LNCaP clone FGC (cell line): ENCODE data around the gene NMUR2.

Experiments used
- DNase-seq: peaks from one replicate; pipeline ENCODE4 v3.0.0-alpha.2; 2011; ENCODE audit warnings: low read depth
- H3K4me3 ChIP-seq: 2 replicates; pipeline ENCODE4 v1.5.1; 2011; ENCODE audit warnings: mild to moderate bottlenecking, low read depth, low read length, control low read depth
- TF ChIP-seq, protein P1 (sequence below): IDR thresholded peaks from 2 replicates; pipeline ENCODE4 v1.5.1; 2012; ENCODE audit warnings: mild to moderate bottlenecking; ENCODE audit not compliant: control insufficient read depth, insufficient read depth; ENCODE audit errors: extremely low read depth

NMUR2 gene

DNA sequence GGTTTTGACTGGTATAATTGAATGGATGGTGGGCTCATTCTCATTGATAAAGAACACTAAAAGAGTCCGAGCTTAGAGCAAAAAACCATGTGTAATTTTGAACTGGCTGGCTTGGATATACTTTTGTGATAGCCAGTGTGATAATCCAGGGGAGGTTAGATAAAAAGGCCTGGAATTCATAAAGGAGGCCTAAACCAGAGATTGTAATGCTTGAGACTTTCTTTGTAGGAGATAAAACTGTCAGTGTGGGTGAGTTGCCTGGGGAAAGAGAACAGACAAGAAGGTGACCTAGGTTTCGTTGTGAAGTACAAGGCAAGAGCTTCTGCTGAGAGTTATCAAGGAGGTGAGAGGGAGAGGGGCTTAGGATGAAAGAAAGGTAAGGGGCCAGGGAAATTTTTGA is 17.0 kb upstream of the NMUR2 start:
- TF ChIP-seq, protein P1, sequence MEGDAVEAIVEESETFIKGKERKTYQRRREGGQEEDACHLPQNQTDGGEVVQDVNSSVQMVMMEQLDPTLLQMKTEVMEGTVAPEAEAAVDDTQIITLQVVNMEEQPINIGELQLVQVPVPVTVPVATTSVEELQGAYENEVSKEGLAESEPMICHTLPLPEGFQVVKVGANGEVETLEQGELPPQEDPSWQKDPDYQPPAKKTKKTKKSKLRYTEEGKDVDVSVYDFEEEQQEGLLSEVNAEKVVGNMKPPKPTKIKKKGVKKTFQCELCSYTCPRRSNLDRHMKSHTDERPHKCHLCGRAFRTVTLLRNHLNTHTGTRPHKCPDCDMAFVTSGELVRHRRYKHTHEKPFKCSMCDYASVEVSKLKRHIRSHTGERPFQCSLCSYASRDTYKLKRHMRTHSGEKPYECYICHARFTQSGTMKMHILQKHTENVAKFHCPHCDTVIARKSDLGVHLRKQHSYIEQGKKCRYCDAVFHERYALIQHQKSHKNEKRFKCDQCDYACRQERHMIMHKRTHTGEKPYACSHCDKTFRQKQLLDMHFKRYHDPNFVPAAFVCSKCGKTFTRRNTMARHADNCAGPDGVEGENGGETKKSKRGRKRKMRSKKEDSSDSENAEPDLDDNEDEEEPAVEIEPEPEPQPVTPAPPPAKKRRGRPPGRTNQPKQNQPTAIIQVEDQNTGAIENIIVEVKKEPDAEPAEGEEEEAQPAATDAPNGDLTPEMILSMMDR = no peak
- no peak for DNase-seq
- no peak overlapping the region for H3K4me3 ChIP-seq

DNA sequence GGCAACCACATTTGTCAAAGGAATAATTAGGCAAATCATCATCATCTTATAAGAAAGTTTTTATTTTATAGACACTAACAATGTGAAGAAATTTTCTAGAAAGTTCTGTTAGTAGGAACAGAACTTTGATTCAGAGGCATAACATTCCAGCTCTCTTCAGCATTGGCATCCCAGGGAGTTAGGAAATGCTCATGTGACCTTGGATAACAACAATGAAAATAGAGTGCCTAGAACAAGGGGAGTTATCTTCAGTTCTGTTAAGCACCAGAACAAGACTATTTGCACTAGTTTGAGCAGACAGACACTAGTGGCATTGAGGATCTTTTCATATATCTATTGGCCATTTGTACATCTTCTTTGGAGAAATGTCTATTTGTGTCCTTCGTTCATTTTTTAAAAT is 7.0 kb upstream of the NMUR2 start:
- DNase-seq = no peak
- no peak overlapping the region for H3K4me3 ChIP-seq
- TF ChIP-seq, protein P1 = no peak

DNA sequence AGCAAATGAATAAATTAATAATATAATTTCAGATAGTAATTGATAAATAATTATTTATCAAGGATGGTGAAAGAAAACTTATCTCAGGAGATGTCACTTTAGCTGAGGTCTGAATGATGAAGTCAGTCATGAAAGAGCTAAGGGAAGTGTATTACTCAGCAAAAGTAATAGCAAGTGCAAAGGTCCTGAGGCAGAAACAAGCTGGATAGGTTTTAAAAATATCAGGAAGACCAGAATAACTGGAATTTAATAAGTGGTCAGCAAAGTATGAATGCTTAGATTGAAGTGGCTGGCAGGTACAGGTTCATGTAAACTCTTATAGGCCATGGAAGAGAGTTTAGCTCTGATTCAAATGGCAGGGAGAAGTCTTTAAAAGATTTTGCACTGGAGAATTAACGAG is 1.0 kb upstream of the NMUR2 start:
- TF ChIP-seq, protein P1 = no peak
- H3K4me3 ChIP-seq = no peak overlapping the region
- no peak for DNase-seq

DNA sequence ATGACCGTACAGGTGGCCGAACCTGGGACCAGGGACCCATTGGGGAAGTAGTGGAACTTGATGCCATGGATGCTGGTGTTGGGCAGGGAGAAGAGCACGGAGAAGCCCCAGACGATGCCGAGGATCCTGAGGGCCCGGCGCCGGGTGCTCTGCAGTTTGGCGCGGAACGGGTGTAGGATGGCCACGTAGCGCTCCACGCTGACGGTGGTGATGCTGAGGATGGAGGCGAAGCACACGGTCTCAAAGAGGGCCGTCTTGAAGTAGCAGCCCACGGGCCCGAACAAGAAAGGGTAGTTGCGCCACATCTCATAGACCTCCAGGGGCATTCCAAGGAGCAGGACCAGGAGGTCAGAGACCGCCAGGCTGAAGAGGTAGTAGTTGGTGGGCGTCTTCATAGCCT is 585 bp downstream of the NMUR2 start:
- no peak overlapping the region for H3K4me3 ChIP-seq
- no peak for DNase-seq
- TF ChIP-seq, protein P1 = no peak

DNA sequence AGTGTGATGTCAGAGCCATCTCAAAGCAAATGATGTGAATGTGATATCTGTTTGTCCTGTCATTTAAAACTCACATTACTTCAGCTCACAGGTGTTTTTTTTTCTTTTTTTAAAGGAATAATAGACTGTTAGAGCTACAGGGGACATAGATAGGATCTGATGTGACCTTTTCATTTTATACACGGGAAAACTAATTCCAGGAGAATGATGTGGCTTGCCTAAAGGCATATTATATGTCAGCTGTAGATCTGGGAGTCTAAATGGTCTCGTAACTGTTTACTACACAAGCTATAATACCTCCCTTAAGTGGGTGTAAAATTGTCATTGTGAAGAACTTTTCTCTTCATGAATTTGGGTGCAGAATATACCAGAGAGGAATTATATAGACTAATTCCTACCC is 2.0 kb downstream of the NMUR2 start:
- no peak overlapping the region for H3K4me3 ChIP-seq
- TF ChIP-seq, protein P1 = no peak
- DNase-seq = no peak

DNA sequence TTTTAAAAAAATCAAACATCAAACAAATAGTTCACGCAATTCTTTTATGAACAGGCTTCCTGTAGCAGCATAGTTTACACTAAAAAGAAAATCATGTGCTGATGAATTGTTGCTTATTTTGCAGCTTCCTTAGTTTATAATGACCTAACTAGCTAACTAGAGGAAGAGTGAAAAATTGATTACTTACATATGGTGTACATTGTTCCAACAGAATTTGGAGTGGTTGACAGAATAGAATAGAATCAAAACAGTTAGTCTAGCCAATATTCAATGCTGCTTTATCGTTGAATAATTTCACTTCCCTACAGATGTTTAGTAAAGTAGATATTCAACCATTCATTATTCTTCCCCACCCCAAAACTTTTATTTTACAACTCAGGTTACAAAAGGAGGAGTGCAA is 4.2 kb downstream of the NMUR2 start:
- TF ChIP-seq, protein P1 = no peak
- no peak overlapping the region for H3K4me3 ChIP-seq
- no peak for DNase-seq

DNA sequence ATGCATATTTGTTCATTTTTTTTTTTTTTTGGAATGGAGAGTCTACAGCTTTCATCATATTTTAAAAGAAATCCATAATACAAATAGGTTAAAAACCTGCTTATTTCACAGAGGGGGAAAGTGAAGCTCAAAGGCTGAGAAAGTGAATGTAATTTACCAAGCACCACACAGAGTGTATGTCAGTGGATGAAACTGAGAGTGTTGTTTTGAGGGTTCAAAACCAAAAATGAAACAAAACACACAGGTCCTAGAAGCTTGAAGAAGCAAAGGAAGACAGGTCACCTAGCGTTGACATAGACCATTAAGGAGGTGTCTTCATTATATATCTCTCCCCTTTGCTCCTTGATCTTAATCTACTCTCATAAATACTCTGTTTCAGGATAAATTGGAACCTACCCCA is 7.5 kb downstream of the NMUR2 start:
- no peak overlapping the region for H3K4me3 ChIP-seq
- TF ChIP-seq, protein P1 = no peak
- no peak for DNase-seq
